Brain microvascular endothelial cell (primary cell): ENCODE measurements around the gene PCDH15.

Experiments used
- DNase-seq: peaks from one replicate; pipeline ENCODE4 v3.0.0-alpha.2; 2020
- H3K27ac ChIP-seq: fragments of 250-450 bp; sonication (Bioruptor Pico); 2 replicates; pipeline ENCODE4 v1.5.1; 2020; ENCODE audit warnings: mild to moderate bottlenecking, moderate library complexity
- H3K27me3 ChIP-seq: fragments of 250-450 bp; sonication (Bioruptor Pico); replicated peaks from 2 replicates; pipeline ENCODE4 v1.5.1; 2020; ENCODE audit warnings: mild to moderate bottlenecking
- H3K36me3 ChIP-seq: fragments of 250-450 bp; sonication (Bioruptor Pico); replicated peaks from 2 replicates; pipeline ENCODE4 v1.5.1; 2020; ENCODE audit warnings: mild to moderate bottlenecking
- H3K4me3 ChIP-seq: 2 replicates; pipeline ENCODE4 v1.5.1; 2011; ENCODE audit warnings: low read depth, mild to moderate bottlenecking, control low read depth, low read length, moderate library complexity
- CTCF ChIP-seq: IDR thresholded peaks from 2 replicates; pipeline ENCODE4 v1.5.1; 2011; ENCODE audit warnings: low read depth, mild to moderate bottlenecking, moderate library complexity, low read length, control low read depth, inconsistent platforms; ENCODE audit errors: missing control alignments
- in situ Hi-C: cut with HindIII; loops from 2 replicates; pipeline ENCODE4 v1.10.0; 2017; ENCODE audit warnings: low sequenced_read_pairs, low pct_ligation_motif_present

PCDH15 gene

GRCh38 chr10:54745436-54745835 is 55.6 kb downstream of the PCDH15 start:
- Histone ChIP-seq H3K36me3 (no peaks in the 10 kb centered on the region), H3K27ac (no peak overlapping the region), H3K27me3 (no peaks in the 10 kb centered on the region), H3K4me3 (no peak overlapping the region)
- in situ Hi-C loops, result no loop called here
- no peak for DNase-seq
- no peak for TF ChIP-seq CTCF

GRCh38 chr10:54742416-54742815 is 58.6 kb downstream of the PCDH15 start:
- no peak for DNase-seq
- Histone ChIP-seq H3K27me3 (no peaks in the 10 kb centered on the region), H3K36me3 (no peaks in the 10 kb centered on the region), H3K27ac (no peak overlapping the region), H3K4me3 (no peak overlapping the region)
- in situ Hi-C loops, result no loop called here
- TF ChIP-seq CTCF, result no peak

DNA sequence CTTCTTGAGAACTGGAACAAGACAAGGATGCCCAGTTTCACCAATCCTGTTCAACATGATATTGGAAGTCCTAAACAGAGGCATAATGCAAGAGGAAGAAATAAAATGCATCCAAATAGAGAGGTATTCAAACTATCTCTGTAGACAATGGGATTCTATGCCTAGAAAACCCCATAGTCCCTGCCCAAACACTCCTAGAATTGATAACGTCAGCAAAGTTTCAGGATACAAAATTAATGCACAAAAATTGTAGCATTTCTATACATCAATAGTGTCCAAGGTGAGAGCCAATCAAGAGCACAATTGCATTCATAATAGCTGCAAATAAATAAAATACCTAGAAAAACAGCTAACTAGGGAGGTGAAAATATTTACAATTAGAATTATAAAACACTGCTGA is 72.5 kb downstream of the PCDH15 start:
- no peak for TF ChIP-seq CTCF
- in situ Hi-C loops, result no loop called here
- DNase-seq, result no peak
- Histone ChIP-seq H3K27ac (no peak overlapping the region), H3K27me3 (no peaks in the 10 kb centered on the region), H3K36me3 (no peaks in the 10 kb centered on the region), H3K4me3 (no peak overlapping the region)

GRCh38 chr10:54722075-54722474 is 79.0 kb downstream of the PCDH15 start:
- Histone ChIP-seq H3K27me3 (no peaks in the 10 kb centered on the region), H3K4me3 (no peak overlapping the region), H3K36me3 (no peaks in the 10 kb centered on the region), H3K27ac (no peak overlapping the region)
- TF ChIP-seq CTCF, result no peak
- in situ Hi-C loops, result no loop called here
- DNase-seq, result no peak

DNA sequence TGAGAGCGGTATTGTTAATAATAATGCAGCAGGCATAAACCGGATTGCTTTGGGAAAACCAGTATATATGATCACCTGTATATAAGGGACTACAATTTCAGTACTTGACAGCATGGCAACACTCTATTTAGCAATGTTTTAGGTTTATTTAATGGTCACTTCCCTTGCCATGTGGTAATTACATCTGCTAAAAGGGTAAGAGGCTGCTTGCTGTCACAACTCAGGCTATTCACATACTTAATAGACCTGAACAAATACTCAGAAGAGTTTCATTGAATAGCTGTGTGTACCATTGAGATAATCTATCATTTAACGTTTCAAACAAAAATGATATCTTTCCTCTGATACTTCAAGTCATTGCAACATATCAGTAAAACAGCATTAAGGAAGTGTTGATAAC is 90.1 kb downstream of the PCDH15 start:
- Histone ChIP-seq H3K27me3 (no peaks in the 10 kb centered on the region), H3K4me3 (no peak overlapping the region), H3K36me3 (no peaks in the 10 kb centered on the region), H3K27ac (no peak overlapping the region)
- in situ Hi-C loops, result no loop called here
- no peak for DNase-seq
- TF ChIP-seq CTCF, result no peak

GRCh38 chr10:54708591-54708990 is 92.4 kb downstream of the PCDH15 start:
- no peak for DNase-seq
- Histone ChIP-seq H3K27ac (no peak overlapping the region), H3K4me3 (no peak overlapping the region), H3K27me3 (no peaks in the 10 kb centered on the region), H3K36me3 (no peaks in the 10 kb centered on the region)
- no peak for TF ChIP-seq CTCF
- in situ Hi-C loops, result no loop called here
